Liver (tissue), 3 donors: Measurements from ENCODE around the gene WWOX.

Source experiments
- ATF3 ChIP-seq: IDR thresholded peaks from 2 replicates; pipeline ENCODE4 v1.6.1; 2016; ENCODE audit warnings: antibody characterized with exemption
- CTCF ChIP-seq: fragments of 150-350 bp; IDR thresholded peaks from 2 replicates; pipeline ENCODE4 v1.5.1; 2017; ENCODE audit warnings: improper control_type of control experiment, low read depth, low read length; ENCODE audit not compliant: missing input control
- EGR1 ChIP-seq, 2 donors: IDR thresholded peaks; 2 replicates each; pipeline ENCODE4 v1.6.1; 2016 to 2018; ENCODE audit warnings: antibody characterized with exemption in 2 of 2, low read depth in 2 of 2
- GABPA ChIP-seq, 2 donors: IDR thresholded peaks in 1 of 2; conservative IDR thresholded peaks in 1 of 2; 2 replicates each; pipeline ENCODE4 v1.6.1; 2016; ENCODE audit warnings: antibody characterized with exemption in 2 of 2, mild to moderate bottlenecking in 1 of 2, moderate library complexity in 1 of 2
- HNF4A ChIP-seq, 2 donors: conservative IDR thresholded peaks; 2 replicates each; pipeline ENCODE4 v1.6.1; 2016; ENCODE audit warnings: antibody characterized with exemption in 2 of 2, mild to moderate bottlenecking in 2 of 2
- JUND ChIP-seq, 2 donors: IDR thresholded peaks; 2 replicates each; pipeline ENCODE4 v1.6.1; 2016; ENCODE audit warnings: antibody characterized with exemption in 2 of 2
- RAD21 ChIP-seq, 2 donors: IDR thresholded peaks; 2 replicates each; pipeline ENCODE4 v1.6.1; 2016; ENCODE audit warnings: antibody characterized with exemption in 2 of 2, mild to moderate bottlenecking in 2 of 2
- REST ChIP-seq: IDR thresholded peaks from 2 replicates; pipeline ENCODE4 v1.6.1; 2016; ENCODE audit warnings: antibody characterized with exemption, mild to moderate bottlenecking
- SP1 ChIP-seq: IDR thresholded peaks from 2 replicates; pipeline ENCODE4 v1.6.1; 2018; ENCODE audit warnings: antibody characterized with exemption, mild to moderate bottlenecking
- TAF1 ChIP-seq: conservative IDR thresholded peaks from 2 replicates; pipeline ENCODE4 v1.6.1; 2016; ENCODE audit warnings: antibody characterized with exemption, mild to moderate bottlenecking
- YY1 ChIP-seq: IDR thresholded peaks from 2 replicates; pipeline ENCODE4 v1.6.1; 2016; ENCODE audit warnings: antibody characterized with exemption, mild to moderate bottlenecking
- TF ChIP-seq, protein P1 (sequence below): IDR thresholded peaks from 2 replicates; pipeline ENCODE4 v1.6.1; 2016; ENCODE audit warnings: antibody characterized with exemption
- donor health status: healthy.
- donor health status: healthy.

DNA sequence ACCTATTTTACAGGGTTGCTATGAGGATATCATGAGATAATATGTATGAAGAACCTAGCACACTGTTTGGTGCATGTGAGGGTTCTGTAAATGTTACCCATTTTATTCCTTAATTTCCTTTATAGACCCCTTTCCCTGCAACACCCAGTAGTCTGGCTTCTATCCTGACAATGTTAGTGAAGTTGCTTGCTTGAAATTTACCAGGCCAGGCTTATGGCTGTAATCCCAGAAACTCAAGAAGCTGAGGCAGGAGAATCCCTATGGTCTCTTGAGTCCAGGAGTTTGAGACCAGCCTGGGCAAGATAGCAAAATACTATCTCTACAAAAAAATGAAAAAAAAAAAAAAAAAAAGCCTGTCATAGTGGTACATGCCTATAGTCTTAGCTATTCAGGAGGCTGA is 779.1 kb downstream of the WWOX start:
- TF ChIP-seq ATF3 (no peak), REST (no peak), CTCF (no peak), SP1 (no peak), EGR1 (IDR thresholded peaks at IDR 0.05; ENCODE audit: low read depth in 2 of 2) (no peak), GABPA (IDR thresholded peaks at IDR 0.05 in 1 of 2, conservative IDR thresholded peaks at IDR 0.05 in 1 of 2) (no peak), YY1 (no peak), RAD21 (IDR thresholded peaks at IDR 0.05) (no peak), HNF4A (conservative IDR thresholded peaks at IDR 0.05) (no peak), TAF1 (no peak), JUND (IDR thresholded peaks at IDR 0.05) (no peak)
- TF ChIP-seq, protein P1, sequence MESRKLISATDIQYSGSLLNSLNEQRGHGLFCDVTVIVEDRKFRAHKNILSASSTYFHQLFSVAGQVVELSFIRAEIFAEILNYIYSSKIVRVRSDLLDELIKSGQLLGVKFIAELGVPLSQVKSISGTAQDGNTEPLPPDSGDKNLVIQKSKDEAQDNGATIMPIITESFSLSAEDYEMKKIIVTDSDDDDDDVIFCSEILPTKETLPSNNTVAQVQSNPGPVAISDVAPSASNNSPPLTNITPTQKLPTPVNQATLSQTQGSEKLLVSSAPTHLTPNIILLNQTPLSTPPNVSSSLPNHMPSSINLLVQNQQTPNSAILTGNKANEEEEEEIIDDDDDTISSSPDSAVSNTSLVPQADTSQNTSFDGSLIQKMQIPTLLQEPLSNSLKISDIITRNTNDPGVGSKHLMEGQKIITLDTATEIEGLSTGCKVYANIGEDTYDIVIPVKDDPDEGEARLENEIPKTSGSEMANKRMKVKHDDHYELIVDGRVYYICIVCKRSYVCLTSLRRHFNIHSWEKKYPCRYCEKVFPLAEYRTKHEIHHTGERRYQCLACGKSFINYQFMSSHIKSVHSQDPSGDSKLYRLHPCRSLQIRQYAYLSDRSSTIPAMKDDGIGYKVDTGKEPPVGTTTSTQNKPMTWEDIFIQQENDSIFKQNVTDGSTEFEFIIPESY, result no peak
